ENCODE results near the gene KRTCAP2.

Gene KRTCAP2

GRCh38 chr1:155202731-155203515 is 29.8 kb upstream of the KRTCAP2 start:
- DNase-seq (ENCODE audit: low read depth): no peak
- TF ChIP-seq CTCF (conservative IDR thresholded peaks at IDR 0.05; ENCODE audit: low read depth, low read length): no peak
- no peak overlapping the region for H3K4me3 ChIP-seq (ENCODE audit: low read length)

- no peak for TF ChIP-seq CTCF (conservative IDR thresholded peaks at IDR 0.05; ENCODE audit: low read depth, low read length)
These were observed 29.1 kb upstream of the KRTCAP2 start for GRCh38 chr1:155202198-155202597.

DNA sequence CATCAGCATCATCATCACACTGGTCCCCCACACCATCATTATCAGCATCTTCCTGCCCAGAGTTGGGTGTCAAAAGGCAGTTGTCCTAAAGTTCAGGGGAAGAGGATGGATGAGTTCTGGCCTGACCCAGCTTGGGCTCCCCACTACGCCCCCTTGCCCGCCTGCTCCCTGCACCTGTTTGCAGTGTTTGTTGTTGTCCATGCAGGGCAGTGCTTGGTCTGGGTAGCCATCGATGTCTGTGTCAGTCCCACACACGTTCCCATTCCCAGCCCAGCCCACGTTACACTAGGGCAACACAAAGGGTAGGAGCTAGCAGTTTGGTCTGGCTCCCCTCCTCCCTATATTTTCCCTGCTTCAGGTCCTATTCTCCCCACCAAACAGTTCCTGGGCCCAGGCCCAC is 27.8 kb upstream of the KRTCAP2 start:
- no peak for TF ChIP-seq CTCF (conservative IDR thresholded peaks at IDR 0.05; ENCODE audit: low read depth, low read length)
- H3K4me3 ChIP-seq (ENCODE audit: low read length): no peak overlapping the region
- DNase-seq (ENCODE audit: low read depth): no peak

More at GRCh38 chr1:155202198-155202597, 29.1 kb upstream of the KRTCAP2 start:
- no peak overlapping the region for H3K4me3 ChIP-seq (ENCODE audit: low read length)
- no peak for DNase-seq (ENCODE audit: low read depth)

DNA sequence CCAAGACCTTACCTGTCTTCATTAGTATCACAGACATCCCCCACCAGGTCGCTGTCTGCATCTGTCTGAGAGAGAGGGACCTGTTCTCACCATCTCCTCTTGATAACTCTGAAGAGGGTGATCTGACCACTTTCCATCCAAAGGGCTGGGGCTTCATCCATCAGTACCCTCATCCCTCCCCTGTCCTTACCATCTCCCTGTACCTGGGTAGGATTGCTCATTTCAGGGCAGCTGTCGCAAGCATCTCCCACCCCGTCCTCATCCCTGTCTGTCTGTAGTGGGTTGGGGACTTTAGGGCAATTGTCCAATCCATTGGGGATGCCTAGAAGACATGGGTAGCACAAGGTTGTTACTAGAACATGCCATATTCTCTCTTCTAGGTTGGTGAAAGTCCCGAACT is 26.7 kb upstream of the KRTCAP2 start:
- no peak overlapping the region for H3K4me3 ChIP-seq (ENCODE audit: low read length)
- no peak for DNase-seq (ENCODE audit: low read depth)
- TF ChIP-seq CTCF (conservative IDR thresholded peaks at IDR 0.05; ENCODE audit: low read depth, low read length): no peak

- no peak overlapping the region for H3K4me3 ChIP-seq (ENCODE audit: low read length)
- no peak for TF ChIP-seq CTCF (conservative IDR thresholded peaks at IDR 0.05; ENCODE audit: low read depth, low read length)
- DNase-seq (ENCODE audit: low read depth): no peak
These were observed 25.4 kb upstream of the KRTCAP2 start for GRCh38 chr1:155198547-155198906.

DNA sequence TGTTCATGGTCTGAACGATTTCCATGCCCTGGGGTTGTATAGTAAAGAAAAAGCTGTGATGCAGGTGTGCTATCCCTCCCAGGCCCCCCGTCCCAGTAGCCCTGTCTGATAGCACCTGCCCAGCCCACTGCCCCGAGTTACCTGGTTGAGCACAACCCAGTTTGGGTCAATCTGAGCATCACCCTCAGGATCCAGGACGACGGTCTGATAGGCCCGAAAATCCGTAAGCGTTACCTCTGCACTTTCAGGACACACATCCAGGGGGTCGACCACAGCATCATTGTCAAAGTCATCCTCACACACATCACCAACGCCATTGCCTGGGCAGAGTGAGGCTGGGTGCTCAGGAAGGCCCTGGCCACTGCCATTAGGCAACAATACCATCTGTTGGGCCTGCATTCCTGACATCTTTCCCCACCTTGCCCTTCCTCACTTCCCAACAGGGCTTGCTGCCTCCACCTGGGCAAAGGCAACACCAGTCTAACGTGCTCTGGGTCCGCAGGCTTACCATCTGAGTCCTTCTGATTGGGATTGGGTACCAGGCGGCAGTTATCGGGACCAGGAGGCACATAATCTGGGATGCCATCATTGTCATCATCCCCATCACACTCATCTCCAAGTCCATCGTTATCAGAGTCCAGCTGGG is 24.9 kb upstream of the KRTCAP2 start:
- TF ChIP-seq CTCF (conservative IDR thresholded peaks at IDR 0.05; ENCODE audit: low read depth, low read length): no peak
- no peak overlapping the region for H3K4me3 ChIP-seq (ENCODE audit: low read length)
- DNase-seq (ENCODE audit: low read depth): no peak

All from retinal pigment epithelial cell (primary cell).